Liver (tissue), 9 donors: Measurements from ENCODE around the gene UNC93A. TPM values are rescaled to one million over a fixed set of nuclear protein-coding genes. Genes with fewer than 3 reads are reported as not detected.

Experiments used
- DNase-seq: peaks from one replicate; pipeline ENCODE4 v3.0.0-alpha.2; 2017; ENCODE audit warnings: low spot score
- H3K27ac ChIP-seq, 2 donors: one replicate each; pipeline ENCODE4 v1.7.0; 2013; ENCODE audit warnings: inconsistent platforms in 2 of 2, low read length in 2 of 2, control low read depth in 1 of 2, low read depth in 1 of 2, mild to moderate bottlenecking in 1 of 2
- H3K27me3 ChIP-seq, 4 donors: one replicate each; pipeline versions ENCODE4 v1.6.1 to v1.7.0; 2013; ENCODE audit warnings: low read length in 3 of 4, inconsistent platforms in 1 of 4, mild to moderate bottlenecking in 1 of 4, moderate library complexity in 1 of 4; ENCODE audit not compliant: control insufficient read depth in 4 of 4, insufficient read depth in 4 of 4
- H3K36me3 ChIP-seq, 4 donors: one replicate each; pipeline versions ENCODE4 v1.6.1 to v1.7.0; 2013; ENCODE audit warnings: low read length in 3 of 4, mild to moderate bottlenecking in 3 of 4, low read depth in 1 of 4, moderate library complexity in 1 of 4; ENCODE audit not compliant: control insufficient read depth in 4 of 4, insufficient read depth in 3 of 4
- H3K4me1 ChIP-seq, 4 donors: one replicate each; pipeline versions ENCODE4 v1.6.1 to v1.7.0; 2013; ENCODE audit warnings: low read length in 3 of 4, mild to moderate bottlenecking in 3 of 4, moderate library complexity in 1 of 4; ENCODE audit not compliant: control insufficient read depth in 4 of 4, insufficient read depth in 4 of 4
- H3K4me3 ChIP-seq, 3 donors: one replicate each; pipeline versions ENCODE4 v1.6.1 to v1.7.0; 2013; ENCODE audit warnings: low read length in 3 of 3, control low read depth in 1 of 3, low read depth in 1 of 3, mild to moderate bottlenecking in 1 of 3
- H3K9ac ChIP-seq, 2 donors: one replicate each; pipeline ENCODE4 v1.7.0; 2013; ENCODE audit warnings: low read length in 2 of 2, mild to moderate bottlenecking in 2 of 2, moderate library complexity in 2 of 2, control low read depth in 1 of 2, low read depth in 1 of 2
- H3K9me3 ChIP-seq, 4 donors: one replicate each; pipeline versions ENCODE4 v1.6.1 to v1.7.0; 2013; ENCODE audit warnings: low read length in 3 of 4; ENCODE audit not compliant: control insufficient read depth in 4 of 4
- EGR1 ChIP-seq, 2 donors: IDR thresholded peaks; 2 replicates each; pipeline ENCODE4 v1.6.1; 2016 to 2018; ENCODE audit warnings: antibody characterized with exemption in 2 of 2, low read depth in 2 of 2
- FOXA1 ChIP-seq: IDR thresholded peaks from 2 replicates; pipeline ENCODE4 v1.6.1; 2016; ENCODE audit warnings: antibody characterized with exemption
- FOXA2 ChIP-seq: IDR thresholded peaks from 2 replicates; pipeline ENCODE4 v1.6.1; 2016; ENCODE audit warnings: antibody characterized with exemption
- GABPA ChIP-seq, 2 donors: IDR thresholded peaks in 1 of 2; conservative IDR thresholded peaks in 1 of 2; 2 replicates each; pipeline ENCODE4 v1.6.1; 2016; ENCODE audit warnings: antibody characterized with exemption in 2 of 2, mild to moderate bottlenecking in 1 of 2, moderate library complexity in 1 of 2
- HNF4A ChIP-seq, 2 donors: conservative IDR thresholded peaks; 2 replicates each; pipeline ENCODE4 v1.6.1; 2016; ENCODE audit warnings: antibody characterized with exemption in 2 of 2, mild to moderate bottlenecking in 2 of 2
- HNF4G ChIP-seq: IDR thresholded peaks from 2 replicates; pipeline ENCODE4 v1.6.1; 2016; ENCODE audit warnings: antibody characterized with exemption
- JUND ChIP-seq, 2 donors: IDR thresholded peaks; 2 replicates each; pipeline ENCODE4 v1.6.1; 2016; ENCODE audit warnings: antibody characterized with exemption in 2 of 2
- NR2F2 ChIP-seq: IDR thresholded peaks from 2 replicates; pipeline ENCODE4 v1.6.1; 2016; ENCODE audit warnings: antibody characterized with exemption
- RAD21 ChIP-seq, 2 donors: IDR thresholded peaks; 2 replicates each; pipeline ENCODE4 v1.6.1; 2016; ENCODE audit warnings: antibody characterized with exemption in 2 of 2, mild to moderate bottlenecking in 2 of 2
- RXRA ChIP-seq, 2 donors: IDR thresholded peaks; 2 replicates each; pipeline ENCODE4 v1.6.1; 2017 to 2018; ENCODE audit warnings: antibody characterized with exemption in 2 of 2, mild to moderate bottlenecking in 1 of 2
- SP1 ChIP-seq: IDR thresholded peaks from 2 replicates; pipeline ENCODE4 v1.6.1; 2018; ENCODE audit warnings: antibody characterized with exemption, mild to moderate bottlenecking
- TAF1 ChIP-seq: conservative IDR thresholded peaks from 2 replicates; pipeline ENCODE4 v1.6.1; 2016; ENCODE audit warnings: antibody characterized with exemption, mild to moderate bottlenecking
- YY1 ChIP-seq: IDR thresholded peaks from 2 replicates; pipeline ENCODE4 v1.6.1; 2016; ENCODE audit warnings: antibody characterized with exemption, mild to moderate bottlenecking
- WGBS: extraction: QIAGEN DNeasy Blood & Tissue Kit; methylation state at CpG from one replicate; pipeline ENCODE4 v1.1.7; 2013; 5-methylcytosine and 5-hydroxymethylcytosine counted together
- polyA plus RNA-seq, 2 donors: library from polyadenylated mRNA; stranded (reverse) in 1 of 2; unstranded in 1 of 2; fragments of 200-250 nt in 1 of 2; fragments of >200 nt in 1 of 2; fragmentation: Nextera tagmentation in 1 of 2; extraction: Ambion mirVana in 1 of 2; gene quantifications; one replicate each; pipeline versions ENCODE4 v1.2.1 to v1.2.3, GENCODE V29; 2013 to 2015
- total RNA-seq, 2 donors: library from RNA; depleted of rRNA; stranded (reverse); fragments of >200 nt; gene quantifications; one replicate each; pipeline ENCODE4 v1.2.3, GENCODE V29; 2014
- TF ChIP-seq, protein P1 (sequence below): IDR thresholded peaks from 2 replicates; pipeline ENCODE4 v1.6.1; 2016; ENCODE audit warnings: antibody characterized with exemption, mild to moderate bottlenecking
- TF ChIP-seq, protein P2 (sequence below): IDR thresholded peaks from 2 replicates; pipeline ENCODE4 v1.6.1; 2016; ENCODE audit warnings: antibody characterized with exemption
- TF ChIP-seq, protein P3 (sequence below): IDR thresholded peaks from 2 replicates; pipeline ENCODE4 v1.6.1; 2016; ENCODE audit warnings: antibody characterized with exemption
- TF ChIP-seq, protein P4 (sequence below): IDR thresholded peaks from 2 replicates; pipeline ENCODE4 v1.6.1; 2016; ENCODE audit warnings: antibody characterized with exemption
- TF ChIP-seq, protein P5 (sequence below): fragments of 150-350 bp; IDR thresholded peaks from 2 replicates; pipeline ENCODE4 v1.5.1; 2017; ENCODE audit warnings: improper control_type of control experiment, low read depth, low read length; ENCODE audit not compliant: missing input control
- donor health status: healthy.
- donor health status: healthy.
- donor health status: healthy.
- donor health status: healthy.
- donor health status: healthy.

Gene UNC93A
- total and polyA plus RNA-seq, 4 donors = 0.79 to 14.0 (median 4.6) TPM

DNA sequence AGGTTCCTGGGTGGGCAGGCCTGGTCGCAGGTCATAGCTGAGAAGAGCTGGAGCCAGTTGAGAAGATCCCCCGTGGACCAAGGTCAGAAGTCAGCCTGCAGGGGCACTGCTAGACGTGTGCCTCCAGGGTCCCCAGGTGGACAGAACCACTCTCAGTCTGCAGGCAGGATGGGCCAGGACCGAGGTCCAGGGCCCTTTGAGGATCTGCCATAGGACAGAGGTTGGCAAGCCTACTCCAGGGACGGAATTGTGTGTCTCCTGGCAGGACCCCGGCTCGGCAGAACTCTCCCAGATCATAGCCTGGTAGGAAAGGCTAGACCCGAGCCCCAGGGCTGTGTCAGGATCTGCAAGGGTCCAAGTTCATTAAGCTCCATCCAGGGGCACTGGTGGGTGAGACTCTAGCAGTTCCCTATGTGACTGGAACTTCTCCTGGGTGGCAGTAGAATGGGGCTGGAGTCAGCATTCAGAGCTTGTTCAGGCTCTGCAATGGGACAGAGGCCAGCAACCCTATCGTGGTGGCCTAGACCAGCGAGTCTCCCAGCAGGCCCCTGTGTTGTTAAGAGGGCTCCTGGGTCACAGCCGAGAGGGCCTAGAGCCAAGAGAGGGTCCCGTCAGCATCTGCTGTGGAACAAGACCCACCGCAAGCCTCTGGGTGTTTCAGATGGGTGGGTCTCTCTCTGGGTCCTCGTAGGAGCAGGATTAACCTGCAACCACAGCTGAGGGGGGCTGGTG is 51.9 kb downstream of the UNC93A start:
- 88% methylated on average over 14 of the region's 14 CpGs for WGBS
- Histone ChIP-seq H3K4me3 (no peak overlapping the region), H3K36me3 (no peaks in the 10 kb centered on the region), H3K4me1 (peaks cover 5 to 38% (median 12%) of the 10 kb centered on the region in 4 donors), H3K27ac (peak overlapping the region; percentile 40 to 53), H3K9me3 (no peaks in the 10 kb centered on the region), H3K27me3 (no peaks in the 10 kb centered on the region), H3K9ac (no peak overlapping the region)
- no peak for DNase-seq
- no peak for TF ChIP-seq NR2F2
- TF ChIP-seq JUND (IDR thresholded peaks at IDR 0.05) = no peak
- TF ChIP-seq TAF1 = no peak
- TF ChIP-seq YY1 = no peak
- TF ChIP-seq FOXA1 = no peak
- no peak for TF ChIP-seq RXRA (IDR thresholded peaks at IDR 0.05)
- TF ChIP-seq EGR1 (IDR thresholded peaks at IDR 0.05; ENCODE audit: low read depth in 2 of 2) = no peak
- TF ChIP-seq, protein P1, sequence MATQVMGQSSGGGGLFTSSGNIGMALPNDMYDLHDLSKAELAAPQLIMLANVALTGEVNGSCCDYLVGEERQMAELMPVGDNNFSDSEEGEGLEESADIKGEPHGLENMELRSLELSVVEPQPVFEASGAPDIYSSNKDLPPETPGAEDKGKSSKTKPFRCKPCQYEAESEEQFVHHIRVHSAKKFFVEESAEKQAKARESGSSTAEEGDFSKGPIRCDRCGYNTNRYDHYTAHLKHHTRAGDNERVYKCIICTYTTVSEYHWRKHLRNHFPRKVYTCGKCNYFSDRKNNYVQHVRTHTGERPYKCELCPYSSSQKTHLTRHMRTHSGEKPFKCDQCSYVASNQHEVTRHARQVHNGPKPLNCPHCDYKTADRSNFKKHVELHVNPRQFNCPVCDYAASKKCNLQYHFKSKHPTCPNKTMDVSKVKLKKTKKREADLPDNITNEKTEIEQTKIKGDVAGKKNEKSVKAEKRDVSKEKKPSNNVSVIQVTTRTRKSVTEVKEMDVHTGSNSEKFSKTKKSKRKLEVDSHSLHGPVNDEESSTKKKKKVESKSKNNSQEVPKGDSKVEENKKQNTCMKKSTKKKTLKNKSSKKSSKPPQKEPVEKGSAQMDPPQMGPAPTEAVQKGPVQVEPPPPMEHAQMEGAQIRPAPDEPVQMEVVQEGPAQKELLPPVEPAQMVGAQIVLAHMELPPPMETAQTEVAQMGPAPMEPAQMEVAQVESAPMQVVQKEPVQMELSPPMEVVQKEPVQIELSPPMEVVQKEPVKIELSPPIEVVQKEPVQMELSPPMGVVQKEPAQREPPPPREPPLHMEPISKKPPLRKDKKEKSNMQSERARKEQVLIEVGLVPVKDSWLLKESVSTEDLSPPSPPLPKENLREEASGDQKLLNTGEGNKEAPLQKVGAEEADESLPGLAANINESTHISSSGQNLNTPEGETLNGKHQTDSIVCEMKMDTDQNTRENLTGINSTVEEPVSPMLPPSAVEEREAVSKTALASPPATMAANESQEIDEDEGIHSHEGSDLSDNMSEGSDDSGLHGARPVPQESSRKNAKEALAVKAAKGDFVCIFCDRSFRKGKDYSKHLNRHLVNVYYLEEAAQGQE = no peak
- TF ChIP-seq RAD21 (IDR thresholded peaks at IDR 0.05) = no peak
- TF ChIP-seq, protein P2, sequence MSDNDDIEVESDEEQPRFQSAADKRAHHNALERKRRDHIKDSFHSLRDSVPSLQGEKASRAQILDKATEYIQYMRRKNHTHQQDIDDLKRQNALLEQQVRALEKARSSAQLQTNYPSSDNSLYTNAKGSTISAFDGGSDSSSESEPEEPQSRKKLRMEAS = no peak
- TF ChIP-seq, protein P3, sequence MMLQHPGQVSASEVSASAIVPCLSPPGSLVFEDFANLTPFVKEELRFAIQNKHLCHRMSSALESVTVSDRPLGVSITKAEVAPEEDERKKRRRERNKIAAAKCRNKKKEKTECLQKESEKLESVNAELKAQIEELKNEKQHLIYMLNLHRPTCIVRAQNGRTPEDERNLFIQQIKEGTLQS = no peak
- no peak for TF ChIP-seq FOXA2
- no peak for TF ChIP-seq SP1
- TF ChIP-seq, protein P4, sequence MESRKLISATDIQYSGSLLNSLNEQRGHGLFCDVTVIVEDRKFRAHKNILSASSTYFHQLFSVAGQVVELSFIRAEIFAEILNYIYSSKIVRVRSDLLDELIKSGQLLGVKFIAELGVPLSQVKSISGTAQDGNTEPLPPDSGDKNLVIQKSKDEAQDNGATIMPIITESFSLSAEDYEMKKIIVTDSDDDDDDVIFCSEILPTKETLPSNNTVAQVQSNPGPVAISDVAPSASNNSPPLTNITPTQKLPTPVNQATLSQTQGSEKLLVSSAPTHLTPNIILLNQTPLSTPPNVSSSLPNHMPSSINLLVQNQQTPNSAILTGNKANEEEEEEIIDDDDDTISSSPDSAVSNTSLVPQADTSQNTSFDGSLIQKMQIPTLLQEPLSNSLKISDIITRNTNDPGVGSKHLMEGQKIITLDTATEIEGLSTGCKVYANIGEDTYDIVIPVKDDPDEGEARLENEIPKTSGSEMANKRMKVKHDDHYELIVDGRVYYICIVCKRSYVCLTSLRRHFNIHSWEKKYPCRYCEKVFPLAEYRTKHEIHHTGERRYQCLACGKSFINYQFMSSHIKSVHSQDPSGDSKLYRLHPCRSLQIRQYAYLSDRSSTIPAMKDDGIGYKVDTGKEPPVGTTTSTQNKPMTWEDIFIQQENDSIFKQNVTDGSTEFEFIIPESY = no peak
- TF ChIP-seq, protein P5, sequence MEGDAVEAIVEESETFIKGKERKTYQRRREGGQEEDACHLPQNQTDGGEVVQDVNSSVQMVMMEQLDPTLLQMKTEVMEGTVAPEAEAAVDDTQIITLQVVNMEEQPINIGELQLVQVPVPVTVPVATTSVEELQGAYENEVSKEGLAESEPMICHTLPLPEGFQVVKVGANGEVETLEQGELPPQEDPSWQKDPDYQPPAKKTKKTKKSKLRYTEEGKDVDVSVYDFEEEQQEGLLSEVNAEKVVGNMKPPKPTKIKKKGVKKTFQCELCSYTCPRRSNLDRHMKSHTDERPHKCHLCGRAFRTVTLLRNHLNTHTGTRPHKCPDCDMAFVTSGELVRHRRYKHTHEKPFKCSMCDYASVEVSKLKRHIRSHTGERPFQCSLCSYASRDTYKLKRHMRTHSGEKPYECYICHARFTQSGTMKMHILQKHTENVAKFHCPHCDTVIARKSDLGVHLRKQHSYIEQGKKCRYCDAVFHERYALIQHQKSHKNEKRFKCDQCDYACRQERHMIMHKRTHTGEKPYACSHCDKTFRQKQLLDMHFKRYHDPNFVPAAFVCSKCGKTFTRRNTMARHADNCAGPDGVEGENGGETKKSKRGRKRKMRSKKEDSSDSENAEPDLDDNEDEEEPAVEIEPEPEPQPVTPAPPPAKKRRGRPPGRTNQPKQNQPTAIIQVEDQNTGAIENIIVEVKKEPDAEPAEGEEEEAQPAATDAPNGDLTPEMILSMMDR = no peak
- TF ChIP-seq GABPA (IDR thresholded peaks at IDR 0.05 in 1 of 2, conservative IDR thresholded peaks at IDR 0.05 in 1 of 2) = no peak
- no peak for TF ChIP-seq HNF4A (conservative IDR thresholded peaks at IDR 0.05)
- TF ChIP-seq HNF4G = no peak
